ENCODE data around the gene RARRES2. TPM values are rescaled to one million over a fixed set of nuclear protein-coding genes. Genes with fewer than 3 reads are reported as not detected.

RARRES2 gene
- total and polyA plus RNA-seq, 2 of the 13 experiments (the other 11 are each of a cell fraction or from before 2014, with no cell fraction given): 134 to 172 TPM

- TF ChIP-seq ZNF362 (CRISPR knock-in tag; IDR thresholded peaks at IDR 0.05; ENCODE audit: borderline replicate concordance): peak; percentile 87
- TF ChIP-seq ONECUT2 (CRISPR knock-in tag; IDR thresholded peaks at IDR 0.05): no peak
- no peak for TF ChIP-seq YEATS2 (CRISPR knock-in tag; IDR thresholded peaks at IDR 0.05; ENCODE audit: borderline replicate concordance)
- TF ChIP-seq FOSL2 (CRISPR knock-in tag; IDR thresholded peaks at IDR 0.05): no peak
- no peak for TF ChIP-seq PBX3 (CRISPR knock-in tag; IDR thresholded peaks at IDR 0.05; ENCODE audit: borderline replicate concordance)
- TF ChIP-seq STAG1 (CRISPR knock-in tag; IDR thresholded peaks at IDR 0.05): peak; percentile 50
- TF ChIP-seq ZNF704 (CRISPR knock-in tag; IDR thresholded peaks at IDR 0.05; ENCODE audit: borderline replicate concordance): no peak
- TF ChIP-seq TAF1 (CRISPR knock-in tag; IDR thresholded peaks at IDR 0.05): no peak
- TF ChIP-seq ZNF451 (CRISPR knock-in tag; IDR thresholded peaks at IDR 0.05): no peak
- TF ChIP-seq FOXJ3 (CRISPR knock-in tag; IDR thresholded peaks at IDR 0.05; ENCODE audit: borderline replicate concordance): no peak
- no peak for TF ChIP-seq ZNF678 (CRISPR knock-in tag; IDR thresholded peaks at IDR 0.05)
- no peak for TF ChIP-seq KLF13 (CRISPR knock-in tag; IDR thresholded peaks at IDR 0.05)
- no peak for TF ChIP-seq ZNF724P (CRISPR knock-in tag; IDR thresholded peaks at IDR 0.05; ENCODE audit: borderline replicate concordance)
- no peak for TF ChIP-seq MXD4 (CRISPR knock-in tag; IDR thresholded peaks at IDR 0.05)
- TF ChIP-seq NFE2 (CRISPR knock-in tag; IDR thresholded peaks at IDR 0.05): no peak
- 0 out of 2 replicates have a peak, but pooled peaks have one; percentile 25 for TF ChIP-seq RAD21 (CRISPR knock-in tag; IDR thresholded peaks at IDR 0.05)
- no peak for TF ChIP-seq SNAPC4 (CRISPR knock-in tag; IDR thresholded peaks at IDR 0.05)
- no peak for TF ChIP-seq ZBTB21 (CRISPR knock-in tag; IDR thresholded peaks at IDR 0.05)
- no peak for TF ChIP-seq DMTF1 (CRISPR knock-in tag; IDR thresholded peaks at IDR 0.05)
Measured at GRCh38 chr7:150356265-150356897, 15.0 kb upstream of the RARRES2 start (continued).

All from HepG2 (cell line).